ENCODE data around the gene STX2. TPM values are rescaled to one million over a fixed set of nuclear protein-coding genes. Genes with fewer than 3 reads are reported as not detected.

Gene STX2
- total and polyA plus RNA-seq, 2 donors (not counting 3 experiments of a cell fraction or from before 2014, with no cell fraction given) = 26.2 to 32.6 TPM

GRCh38 chr12:130881548-130881947 lies 42.5 kb upstream of the STX2 start:
- Histone ChIP-seq H3K9ac (replicated peaks; ENCODE audit: extremely low read depth, insufficient read depth, low read length) (no peak overlapping the region), H3K4me2 (ENCODE audit: insufficient read depth, low read length) (no peak overlapping the region), H3K4me3 (replicated peaks in 1 of 3; ENCODE audit: insufficient read depth in 1 of 3, low read depth in 1 of 3, low read length in 3 of 3) (no peak overlapping the region), H4K20me1 (replicated peaks; ENCODE audit: control insufficient read depth, extremely low read depth, insufficient read depth, low read length) (peaks cover 3% of the 10 kb centered on the region), H3K9me1 (replicated peaks; ENCODE audit: control insufficient read depth, extremely low read depth, insufficient read depth, low read length) (no peaks in the 10 kb centered on the region), H3K79me2 (ENCODE audit: control insufficient read depth, insufficient read depth, low read length) (no peaks in the 10 kb centered on the region), H3K9me3 (replicated peaks; ENCODE audit: control insufficient read depth, insufficient read depth, low read length) (no peaks in the 10 kb centered on the region), H2AFZ (ENCODE audit: low read depth, low read length) (no peak overlapping the region), H3K27ac (ENCODE audit: insufficient read depth, low read depth, low read length) (no peak overlapping the region), H3K27me3 (ENCODE audit: control insufficient read depth in 2 of 2, insufficient read depth in 2 of 2, low read length in 2 of 2) (no peaks in the 10 kb centered on the region), H3K4me1 (ENCODE audit: control insufficient read depth, extremely low read depth, insufficient read depth, low read length) (no peaks in the 10 kb centered on the region), H3K36me3 (ENCODE audit: control insufficient read depth in 2 of 2, extremely low read depth in 1 of 2, insufficient read depth in 2 of 2, low read length in 2 of 2) (peaks cover 0 to 3% of the 10 kb centered on the region in 2 experiments)
- no peak for TF ChIP-seq CTCF (IDR thresholded peaks at IDR 0.05; ENCODE audit: extremely low read depth in 1 of 2, insufficient read depth in 1 of 2, low read depth in 1 of 2, low read length in 2 of 2)
- CTCF ChIA-PET = no interaction called here
- dilution Hi-C loops (cut with MboI; ENCODE audit: extremely low pct_ligation_motif_present, low sequenced_read_pairs) (no loop called here), intact Hi-C loops (cut with micrococcal nuclease) (no loop called here)
- BruUV-seq (replicated peaks) = no TSS peak
- FAIRE-seq = no peak
- POLR2A ChIA-PET = no interaction called here
- DNase-seq (ENCODE audit: low read depth, low spot score) = no peak

DNA sequence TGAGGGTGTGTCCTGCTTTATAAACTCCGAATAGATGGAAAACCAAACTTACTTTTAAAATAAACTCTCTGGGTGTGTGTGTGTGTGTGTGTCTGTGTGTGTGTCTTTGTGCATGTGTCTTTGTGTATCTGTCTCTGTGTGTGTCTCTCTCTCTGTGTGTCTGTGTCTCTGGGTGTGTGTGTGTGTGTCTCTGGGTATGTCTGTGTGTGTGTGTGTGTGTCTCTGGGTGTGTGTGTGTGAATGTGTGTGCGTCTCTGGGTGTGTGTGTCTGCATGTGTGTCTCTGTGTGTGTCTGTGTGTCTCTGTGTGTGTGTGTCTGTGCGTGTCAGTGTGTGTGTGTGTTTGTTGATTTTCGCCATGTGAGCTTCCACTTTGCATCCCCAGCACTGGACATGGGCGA lies 42.0 kb upstream of the STX2 start:
- Histone ChIP-seq H3K9me1 (replicated peaks; ENCODE audit: control insufficient read depth, extremely low read depth, insufficient read depth, low read length) (no peaks in the 10 kb centered on the region), H3K4me2 (ENCODE audit: insufficient read depth, low read length) (no peak overlapping the region), H3K27ac (ENCODE audit: insufficient read depth, low read depth, low read length) (no peak overlapping the region), H3K4me1 (ENCODE audit: control insufficient read depth, extremely low read depth, insufficient read depth, low read length) (no peaks in the 10 kb centered on the region), H3K4me3 (replicated peaks in 1 of 3; ENCODE audit: insufficient read depth in 1 of 3, low read depth in 1 of 3, low read length in 3 of 3) (no peak overlapping the region), H4K20me1 (replicated peaks; ENCODE audit: control insufficient read depth, extremely low read depth, insufficient read depth, low read length) (peaks cover 6% of the 10 kb centered on the region), H3K9ac (replicated peaks; ENCODE audit: extremely low read depth, insufficient read depth, low read length) (no peak overlapping the region), H3K9me3 (replicated peaks; ENCODE audit: control insufficient read depth, insufficient read depth, low read length) (no peaks in the 10 kb centered on the region), H2AFZ (ENCODE audit: low read depth, low read length) (no peak overlapping the region), H3K36me3 (ENCODE audit: control insufficient read depth in 2 of 2, extremely low read depth in 1 of 2, insufficient read depth in 2 of 2, low read length in 2 of 2) (peaks cover 0 to 8% of the 10 kb centered on the region in 2 experiments), H3K79me2 (ENCODE audit: control insufficient read depth, insufficient read depth, low read length) (no peaks in the 10 kb centered on the region), H3K27me3 (ENCODE audit: control insufficient read depth in 2 of 2, insufficient read depth in 2 of 2, low read length in 2 of 2) (no peaks in the 10 kb centered on the region)
- no TSS peak for BruUV-seq (replicated peaks)
- POLR2A ChIA-PET = no interaction called here
- no peak for DNase-seq (ENCODE audit: low read depth, low spot score)
- no peak for FAIRE-seq
- CTCF ChIA-PET = no interaction called here
- dilution Hi-C loops (cut with MboI; ENCODE audit: extremely low pct_ligation_motif_present, low sequenced_read_pairs) = no loop called here
- TF ChIP-seq, protein P1, sequence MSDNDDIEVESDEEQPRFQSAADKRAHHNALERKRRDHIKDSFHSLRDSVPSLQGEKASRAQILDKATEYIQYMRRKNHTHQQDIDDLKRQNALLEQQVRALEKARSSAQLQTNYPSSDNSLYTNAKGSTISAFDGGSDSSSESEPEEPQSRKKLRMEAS (IDR thresholded peaks at IDR 0.05; ENCODE audit: insufficient read depth, insufficient read length) = no peak
- TF ChIP-seq POLR2AphosphoS5 (IDR thresholded peaks at IDR 0.05; ENCODE audit: insufficient read depth, low read depth, low read length) = no peak
- TF ChIP-seq MYC (IDR thresholded peaks at IDR 0.05; ENCODE audit: low read depth, low read length) = no peak
- TF ChIP-seq GATA2 (IDR thresholded peaks at IDR 0.05; ENCODE audit: insufficient read depth, insufficient read length, low read depth, low read length) = no peak
- TF ChIP-seq EZH2 (IDR thresholded peaks at IDR 0.05; ENCODE audit: borderline replicate concordance, low read depth, low read length, severe bottlenecking) = no peak
- no peak for TF ChIP-seq CTCF (IDR thresholded peaks at IDR 0.05; ENCODE audit: extremely low read depth in 1 of 2, insufficient read depth in 1 of 2, low read depth in 1 of 2, low read length in 2 of 2)
- no peak for TF ChIP-seq POLR2A (IDR thresholded peaks at IDR 0.05; ENCODE audit: low read depth, low read length)
- TF ChIP-seq FOS (IDR thresholded peaks at IDR 0.05; ENCODE audit: borderline replicate concordance, insufficient read depth, low read length) = no peak
- TF ChIP-seq JUN (IDR thresholded peaks at IDR 0.05; ENCODE audit: borderline replicate concordance, insufficient read depth, insufficient read length, low read depth) = no peak
- intact Hi-C loops (cut with micrococcal nuclease) = no loop called here
